ENCODE measurements around the gene LSP1. TPM values are rescaled to one million over a fixed set of nuclear protein-coding genes. Genes with fewer than 3 reads are reported as not detected.

LSP1 gene
- total and polyA plus RNA-seq, 4 donors: 5.0 to 7.7 (median 5.7) TPM

GRCh38 chr11:1926156-1927025 lies 73.5 kb downstream of the LSP1 start:
- no peaks in the 10 kb centered on the region for H3K9me3 ChIP-seq (ENCODE audit: control insufficient read depth in 4 of 4, low read length in 3 of 4)
- H3K4me3 ChIP-seq (ENCODE audit: low read depth in 1 of 3, low read length in 3 of 3): no peak overlapping the region
- H3K27ac ChIP-seq (ENCODE audit: low read depth in 1 of 2, low read length in 2 of 2): no peak overlapping the region
- 87% methylated on average over 41 of the region's 41 CpGs for WGBS
- no peaks in the 10 kb centered on the region for H3K27me3 ChIP-seq (ENCODE audit: control insufficient read depth in 4 of 4, insufficient read depth in 4 of 4, low read length in 3 of 4)
- H3K36me3 ChIP-seq (ENCODE audit: control insufficient read depth in 4 of 4, insufficient read depth in 3 of 4, low read depth in 1 of 4, low read length in 3 of 4): no peaks in the 10 kb centered on the region
- H3K4me1 ChIP-seq (ENCODE audit: control insufficient read depth in 4 of 4, insufficient read depth in 4 of 4, low read length in 3 of 4): no peaks in the 10 kb centered on the region
- no peak for TF ChIP-seq TAF1 (conservative IDR thresholded peaks at IDR 0.05)
- TF ChIP-seq FOXA1 (IDR thresholded peaks at IDR 0.05): no peak
- TF ChIP-seq CTCF (IDR thresholded peaks at IDR 0.05; ENCODE audit: low read depth, low read length, missing input control): no peak
- no peak for TF ChIP-seq EGR1 (IDR thresholded peaks at IDR 0.05; ENCODE audit: low read depth in 2 of 2)
- no peak for TF ChIP-seq RXRA (IDR thresholded peaks at IDR 0.05)
- no peak for TF ChIP-seq SP1 (IDR thresholded peaks at IDR 0.05)
- no peak for TF ChIP-seq HNF4G (IDR thresholded peaks at IDR 0.05)
- no peak for TF ChIP-seq ZBTB33 (IDR thresholded peaks at IDR 0.05)
- no peak for TF ChIP-seq REST (IDR thresholded peaks at IDR 0.05)
- TF ChIP-seq GABPA (IDR thresholded peaks at IDR 0.05 in 1 of 2, conservative IDR thresholded peaks at IDR 0.05 in 1 of 2): no peak
- TF ChIP-seq, protein P1, sequence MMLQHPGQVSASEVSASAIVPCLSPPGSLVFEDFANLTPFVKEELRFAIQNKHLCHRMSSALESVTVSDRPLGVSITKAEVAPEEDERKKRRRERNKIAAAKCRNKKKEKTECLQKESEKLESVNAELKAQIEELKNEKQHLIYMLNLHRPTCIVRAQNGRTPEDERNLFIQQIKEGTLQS (IDR thresholded peaks at IDR 0.05): no peak
- TF ChIP-seq JUND (IDR thresholded peaks at IDR 0.05): no peak
- TF ChIP-seq RAD21 (IDR thresholded peaks at IDR 0.05): no peak
- no peak for TF ChIP-seq HNF4A (conservative IDR thresholded peaks at IDR 0.05)
- TF ChIP-seq, protein P2, sequence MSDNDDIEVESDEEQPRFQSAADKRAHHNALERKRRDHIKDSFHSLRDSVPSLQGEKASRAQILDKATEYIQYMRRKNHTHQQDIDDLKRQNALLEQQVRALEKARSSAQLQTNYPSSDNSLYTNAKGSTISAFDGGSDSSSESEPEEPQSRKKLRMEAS (IDR thresholded peaks at IDR 0.05): no peak
- DNase-seq (ENCODE audit: low spot score): no peak
- H3K9ac ChIP-seq (ENCODE audit: low read depth in 1 of 2, low read length in 2 of 2): no peak overlapping the region

Measured in liver (tissue), 9 donors.